GM19324 (cell line): ENCODE data around the gene ABCA4.
A peak's percentile ranks its signal among the peaks of the same experiment; 100 is the strongest.

Experiments
- ATAC-seq: cut with Tn5 transposase; IDR thresholded peaks from one replicate; pipeline ENCODE4 v1.9.1; 2021; ENCODE audit warnings: mild to moderate bottlenecking, moderate library complexity; ENCODE audit not compliant: unreplicated experiment, low FRiP score

The ABCA4 gene

GRCh38 chr1:94124538-94124937, 3.6 kb upstream of the ABCA4 start:
- ATAC-seq, result no peak

- no peak for ATAC-seq
These were observed 1.4 kb upstream of the ABCA4 start for GRCh38 chr1:94122201-94122970.

- ATAC-seq, result no peak
These were observed 468 bp upstream of the ABCA4 start for GRCh38 chr1:94121411-94121821.

- ATAC-seq, result no peak
These were observed 412 bp downstream of the ABCA4 start for GRCh38 chr1:94120570-94120901.

- no peak for ATAC-seq
These were observed 965 bp downstream of the ABCA4 start for GRCh38 chr1:94119796-94120569.

GRCh38 chr1:94119306-94119705, 1.6 kb downstream of the ABCA4 start:
- ATAC-seq, result no peak

GRCh38 chr1:94118471-94118870, 2.5 kb downstream of the ABCA4 start:
- no peak for ATAC-seq

- ATAC-seq, result no peak
These were observed 2.9 kb downstream of the ABCA4 start for GRCh38 chr1:94118013-94118412.

- no peak for ATAC-seq
These were observed 3.6 kb downstream of the ABCA4 start for GRCh38 chr1:94117259-94117851.

GRCh38 chr1:94115900-94116436, 5.0 kb downstream of the ABCA4 start:
- ATAC-seq, result no peak

- ATAC-seq, result no peak
These were observed 5.6 kb downstream of the ABCA4 start for GRCh38 chr1:94115254-94115899.

- no peak for ATAC-seq
These were observed 7.2 kb downstream of the ABCA4 start for GRCh38 chr1:94113589-94114226.

- ATAC-seq, result peak; percentile 49
These were observed 9.1 kb downstream of the ABCA4 start for GRCh38 chr1:94111879-94112278.

- ATAC-seq, result no peak
These were observed 9.8 kb downstream of the ABCA4 start for GRCh38 chr1:94110946-94111740.

- ATAC-seq, result no peak
These were observed 10.8 kb downstream of the ABCA4 start for GRCh38 chr1:94110021-94110761.

GRCh38 chr1:94109478-94109877, 11.5 kb downstream of the ABCA4 start:
- ATAC-seq, result no peak

- no peak for ATAC-seq
These were observed 13.8 kb downstream of the ABCA4 start for GRCh38 chr1:94107141-94107540.

- no peak for ATAC-seq
These were observed 14.2 kb downstream of the ABCA4 start for GRCh38 chr1:94106716-94107115.

- no peak for ATAC-seq
These were observed 14.9 kb downstream of the ABCA4 start for GRCh38 chr1:94105957-94106529.
